Neural progenitor cell (in vitro differentiated cells): ENCODE results near the gene DNASE2. TPM values are rescaled to one million over a fixed set of nuclear protein-coding genes. Genes with fewer than 3 reads are reported as not detected.

ENCODE experiments used
- DNase-seq: peaks from one replicate; pipeline ENCODE4 v3.0.0-alpha.2; 2016; ENCODE audit warnings: low spot score
- H2AFZ ChIP-seq: fragments of 200-600 bp; sonication (generic); replicated peaks from 2 replicates; pipeline ENCODE4 v1.6.1; 2016; ENCODE audit warnings: antibody characterized with exemption
- H3F3A ChIP-seq: fragments of 200-600 bp; sonication (generic); 2 replicates; pipeline ENCODE4 v1.6.1; 2016; ENCODE audit warnings: antibody characterized with exemption, low read depth
- H3K27ac ChIP-seq: fragments of 200-600 bp; sonication (generic); 2 replicates; pipeline ENCODE4 v1.5.1; 2016; ENCODE audit warnings: mild to moderate bottlenecking
- H3K27me3 ChIP-seq: fragments of 200-600 bp; sonication (generic); 2 replicates; pipeline ENCODE4 v1.6.1; 2016; ENCODE audit warnings: mild to moderate bottlenecking, moderate library complexity
- H3K36me3 ChIP-seq: fragments of 200-600 bp; sonication (generic); 2 replicates; pipeline ENCODE4 v1.5.1; 2016
- H3K4me1 ChIP-seq: fragments of 200-600 bp; sonication (generic); 2 replicates; pipeline ENCODE4 v1.6.1; 2016; ENCODE audit warnings: mixed run types
- H3K4me2 ChIP-seq: fragments of 200-600 bp; sonication (generic); 2 replicates; pipeline ENCODE4 v1.6.1; 2016
- H3K4me3 ChIP-seq: fragments of 200-600 bp; sonication (generic); 2 replicates; pipeline ENCODE4 v1.5.1; 2016
- H3K79me2 ChIP-seq: fragments of 200-600 bp; sonication (generic); 2 replicates; pipeline ENCODE4 v1.6.1; 2016; ENCODE audit warnings: low read depth
- H3K9ac ChIP-seq: fragments of 200-600 bp; sonication (generic); 2 replicates; pipeline ENCODE4 v1.6.1; 2016
- H3K9me3 ChIP-seq: fragments of 200-600 bp; sonication (generic); 2 replicates; pipeline ENCODE4 v1.5.1; 2016; ENCODE audit warnings: low read depth
- H4K20me1 ChIP-seq: fragments of 200-600 bp; sonication (generic); 2 replicates; pipeline ENCODE4 v1.6.1; 2016; ENCODE audit warnings: low read depth
- H3K27ac Mint-ChIP-seq: 3 replicates; pipeline ENCODE4 v1.8.0; 2021; ENCODE audit warnings: mixed read lengths
- H3K27me3 Mint-ChIP-seq: 2 replicates; pipeline ENCODE4 v1.8.0; 2022; ENCODE audit warnings: low read depth, mild to moderate bottlenecking, inconsistent platforms, moderate library complexity, mixed read lengths; ENCODE audit not compliant: insufficient read depth
- H3K36me3 Mint-ChIP-seq: 3 replicates; pipeline ENCODE4 v1.8.0; 2021; ENCODE audit warnings: mixed read lengths
- H3K4me1 Mint-ChIP-seq: 3 replicates; pipeline ENCODE4 v1.8.0; 2021; ENCODE audit warnings: mixed read lengths
- H3K4me3 Mint-ChIP-seq: 3 replicates; pipeline ENCODE4 v1.8.0; 2021; ENCODE audit warnings: mild to moderate bottlenecking, moderate library complexity, mixed read lengths
- H3K9me3 Mint-ChIP-seq: 3 replicates; pipeline ENCODE4 v1.8.0; 2020; ENCODE audit warnings: mixed read lengths
- EZH2 ChIP-seq: fragments of 200-600 bp; sonication (generic); IDR thresholded peaks from 2 replicates; pipeline ENCODE4 v1.6.1; 2017; ENCODE audit warnings: antibody characterized with exemption, mild to moderate bottlenecking, moderate library complexity
- EZH2phosphoT487 ChIP-seq: fragments of 200-600 bp; sonication (generic); IDR thresholded peaks from 2 replicates; pipeline ENCODE4 v1.6.1; 2017; ENCODE audit warnings: antibody characterized with exemption
- total RNA-seq: library from RNA; depleted of rRNA; stranded (reverse); fragments of >200 nt; gene quantifications from 2 replicates; pipeline ENCODE4 v1.2.3, GENCODE V29; 2015; ENCODE audit warnings: low replicate concordance
- TF ChIP-seq, protein P1 (sequence below): fragments of 200-600 bp; sonication (generic); IDR thresholded peaks from 2 replicates; pipeline ENCODE4 v1.5.1; 2017; ENCODE audit warnings: antibody characterized with exemption, mild to moderate bottlenecking

The DNASE2 gene
- total RNA-seq, 1 donor from 2014 or later = 8.7 TPM

DNA sequence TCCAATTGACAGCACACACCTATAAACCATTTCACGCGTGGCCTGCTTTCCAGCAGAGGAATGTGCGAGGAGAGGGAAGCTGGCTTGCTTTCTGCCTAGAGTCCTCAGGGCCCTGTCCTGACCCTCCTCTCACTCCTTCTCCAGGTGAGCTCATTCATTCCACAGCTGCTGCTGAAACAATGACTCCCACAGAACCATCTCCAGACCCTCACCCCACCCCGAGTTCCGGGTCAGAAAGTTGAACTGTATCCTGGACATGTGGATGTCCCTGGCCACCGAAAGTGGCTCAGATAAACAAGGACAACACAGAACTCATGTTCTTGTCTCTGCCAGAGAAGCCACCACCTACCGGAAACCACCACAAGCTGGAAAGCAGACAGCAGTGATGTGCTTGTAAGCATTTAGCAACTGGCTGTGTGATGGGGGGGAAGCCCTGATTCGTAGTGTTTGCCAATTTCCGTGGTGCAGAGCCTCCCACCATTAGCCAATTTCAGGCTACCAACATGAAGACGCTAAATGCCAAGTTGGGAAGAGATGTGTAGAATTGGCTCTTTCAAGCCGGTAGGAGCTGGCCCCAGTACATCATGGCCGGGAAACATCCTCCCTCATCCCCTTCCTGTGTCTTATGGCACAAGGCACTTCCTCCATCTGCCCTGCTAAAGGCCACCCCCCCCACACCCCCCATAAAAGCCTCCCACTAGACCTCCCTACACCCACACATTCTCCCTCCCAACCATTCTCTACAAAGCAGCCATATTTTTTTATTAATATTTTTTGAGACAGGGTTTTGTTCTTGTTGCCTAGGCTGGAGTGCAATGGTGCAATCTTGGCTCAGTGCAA lies 32.8 kb upstream of the DNASE2 start:
- H3K4me1 ChIP-seq = peaks cover 26% of the 10 kb centered on the region
- H3K27ac ChIP-seq = peak overlapping the region; percentile 60
- peaks cover 11% of the 10 kb centered on the region for H3K27me3 ChIP-seq
- H2AFZ ChIP-seq = no peak overlapping the region
- H3K9me3 ChIP-seq = no peaks in the 10 kb centered on the region
- Mint-ChIP-seq H3K4me1 (peaks cover 31% of the 10 kb centered on the region), H3K27ac (peak overlapping the region; percentile 96), H3K4me3 (peak overlapping the region; percentile 72), H3K36me3 (no peaks in the 10 kb centered on the region), H3K9me3 (no peaks in the 10 kb centered on the region), H3K27me3 (peaks cover 7% of the 10 kb centered on the region)
- peak; percentile 23 for DNase-seq
- no peaks in the 10 kb centered on the region for H3K36me3 ChIP-seq
- H3K4me2 ChIP-seq = peak overlapping the region; percentile 57
- no peak overlapping the region for H3K4me3 ChIP-seq
- peaks cover 32% of the 10 kb centered on the region for H3F3A ChIP-seq
- H4K20me1 ChIP-seq = no peaks in the 10 kb centered on the region
- H3K9ac ChIP-seq = no peak overlapping the region
- no peak for TF ChIP-seq EZH2
- TF ChIP-seq EZH2phosphoT487 = no peak
- TF ChIP-seq, protein P1, sequence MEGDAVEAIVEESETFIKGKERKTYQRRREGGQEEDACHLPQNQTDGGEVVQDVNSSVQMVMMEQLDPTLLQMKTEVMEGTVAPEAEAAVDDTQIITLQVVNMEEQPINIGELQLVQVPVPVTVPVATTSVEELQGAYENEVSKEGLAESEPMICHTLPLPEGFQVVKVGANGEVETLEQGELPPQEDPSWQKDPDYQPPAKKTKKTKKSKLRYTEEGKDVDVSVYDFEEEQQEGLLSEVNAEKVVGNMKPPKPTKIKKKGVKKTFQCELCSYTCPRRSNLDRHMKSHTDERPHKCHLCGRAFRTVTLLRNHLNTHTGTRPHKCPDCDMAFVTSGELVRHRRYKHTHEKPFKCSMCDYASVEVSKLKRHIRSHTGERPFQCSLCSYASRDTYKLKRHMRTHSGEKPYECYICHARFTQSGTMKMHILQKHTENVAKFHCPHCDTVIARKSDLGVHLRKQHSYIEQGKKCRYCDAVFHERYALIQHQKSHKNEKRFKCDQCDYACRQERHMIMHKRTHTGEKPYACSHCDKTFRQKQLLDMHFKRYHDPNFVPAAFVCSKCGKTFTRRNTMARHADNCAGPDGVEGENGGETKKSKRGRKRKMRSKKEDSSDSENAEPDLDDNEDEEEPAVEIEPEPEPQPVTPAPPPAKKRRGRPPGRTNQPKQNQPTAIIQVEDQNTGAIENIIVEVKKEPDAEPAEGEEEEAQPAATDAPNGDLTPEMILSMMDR = no peak
- H3K79me2 ChIP-seq = no peaks in the 10 kb centered on the region

DNA sequence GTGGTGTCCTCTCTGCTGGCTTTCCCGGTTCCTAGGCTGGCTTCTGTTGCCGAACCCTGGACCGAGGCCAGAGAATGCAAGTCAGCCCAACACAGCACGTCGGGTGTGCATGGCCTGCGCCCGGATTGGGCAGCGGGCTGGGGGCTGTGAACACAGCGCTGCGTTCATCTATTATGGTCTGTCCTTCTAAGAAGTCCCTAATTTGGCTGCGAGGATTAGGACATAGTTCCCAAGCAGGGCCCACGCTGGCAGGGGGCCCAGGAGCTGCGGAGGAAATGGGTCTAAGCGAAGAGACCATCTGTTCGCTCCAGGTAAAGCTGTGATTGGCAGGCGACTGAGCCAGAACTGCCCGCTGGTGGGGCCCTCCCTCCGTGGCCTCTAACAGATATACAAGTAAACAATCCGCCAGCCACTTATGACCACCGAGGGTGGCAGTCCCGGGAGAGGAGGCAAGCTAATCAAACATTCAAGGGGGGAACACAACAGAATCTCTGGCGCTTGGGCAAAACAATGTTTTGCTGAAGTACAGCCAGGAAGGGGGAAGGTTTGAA lies 31.8 kb upstream of the DNASE2 start:
- Histone ChIP-seq H3K79me2 (no peaks in the 10 kb centered on the region), H3K27me3 (peaks cover 4% of the 10 kb centered on the region), H3K9ac (no peak overlapping the region), H4K20me1 (no peaks in the 10 kb centered on the region), H3K27ac (peak overlapping the region; percentile 60), H3K4me1 (peaks cover 26% of the 10 kb centered on the region), H3K9me3 (no peaks in the 10 kb centered on the region), H3K36me3 (no peaks in the 10 kb centered on the region), H3K4me3 (no peak overlapping the region), H3F3A (peaks cover 32% of the 10 kb centered on the region), H3K4me2 (peak overlapping the region; percentile 57), H2AFZ (peak overlapping the region; percentile 14)
- no peaks in the 10 kb centered on the region for H3K9me3 Mint-ChIP-seq
- DNase-seq = peak; percentile 84
- peaks cover 13% of the 10 kb centered on the region for H3K27me3 Mint-ChIP-seq
- TF ChIP-seq EZH2 (no peak), EZH2phosphoT487 (no peak)
- TF ChIP-seq, protein P1 = no peak
- no peaks in the 10 kb centered on the region for H3K36me3 Mint-ChIP-seq
- peak overlapping the region; percentile 96 for H3K27ac Mint-ChIP-seq
- H3K4me1 Mint-ChIP-seq = peaks cover 34% of the 10 kb centered on the region
- H3K4me3 Mint-ChIP-seq = peak overlapping the region; percentile 72

DNA sequence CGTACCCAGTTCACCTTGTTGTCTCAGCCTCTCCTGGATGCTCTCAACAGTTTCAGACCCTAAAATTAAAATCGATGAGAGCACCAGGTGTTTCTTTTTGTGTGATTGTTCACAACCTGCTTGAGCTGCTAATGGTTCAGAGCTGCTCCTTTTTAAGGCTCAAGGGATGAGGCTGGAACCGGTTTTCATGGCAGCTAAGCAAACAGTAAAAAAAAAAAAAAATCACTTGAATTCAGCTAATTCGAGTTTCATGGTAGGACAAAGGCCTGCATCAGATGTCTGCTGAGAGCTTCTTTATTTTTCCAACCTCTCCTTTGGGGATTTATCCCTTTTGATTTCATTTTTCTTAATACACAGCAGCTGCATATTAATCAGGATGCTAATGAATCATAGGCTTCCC lies 31.3 kb upstream of the DNASE2 start:
- DNase-seq = peak; percentile 21
- peaks cover 32% of the 10 kb centered on the region for H3F3A ChIP-seq
- H3K4me3 ChIP-seq = no peak overlapping the region
- no peak overlapping the region for H3K9ac ChIP-seq
- peaks cover 13% of the 10 kb centered on the region for H3K27me3 Mint-ChIP-seq
- no peaks in the 10 kb centered on the region for H3K27me3 ChIP-seq
- H3K4me2 ChIP-seq = peak overlapping the region; percentile 57
- TF ChIP-seq EZH2phosphoT487 (no peak), EZH2 (no peak)
- TF ChIP-seq, protein P1 = no peak
- no peaks in the 10 kb centered on the region for H3K36me3 Mint-ChIP-seq
- no peaks in the 10 kb centered on the region for H3K9me3 ChIP-seq
- H4K20me1 ChIP-seq = no peaks in the 10 kb centered on the region
- H3K36me3 ChIP-seq = no peaks in the 10 kb centered on the region
- H3K4me1 Mint-ChIP-seq = peaks cover 34% of the 10 kb centered on the region
- H3K9me3 Mint-ChIP-seq = no peaks in the 10 kb centered on the region
- peak overlapping the region; percentile 96 for H3K27ac Mint-ChIP-seq
- H2AFZ ChIP-seq = peak overlapping the region; percentile 14
- peaks cover 26% of the 10 kb centered on the region for H3K4me1 ChIP-seq
- no peaks in the 10 kb centered on the region for H3K79me2 ChIP-seq
- peak overlapping the region; percentile 60 for H3K27ac ChIP-seq
- no peak overlapping the region for H3K4me3 Mint-ChIP-seq
